Fibroblast of lung (primary cell): ENCODE results near the gene MAP4K5.

Experiments used
- CTCF ChIP-seq, 2 donors: IDR thresholded peaks in 1 of 2; conservative IDR thresholded peaks in 1 of 2; 1 replicate in 1 of 2; 2 replicates in 1 of 2; pipeline ENCODE4 v1.5.1; 2011 to 2012; ENCODE audit warnings: low read length in 2 of 2, control low read depth in 1 of 2, inconsistent platforms in 1 of 2, low read depth in 1 of 2, mild to moderate bottlenecking in 1 of 2
- EZH2 ChIP-seq: IDR thresholded peaks from 2 replicates; pipeline ENCODE4 v1.5.1; 2012; ENCODE audit warnings: low read length, control low read depth, mild to moderate bottlenecking; ENCODE audit errors: missing control alignments

- TF ChIP-seq EZH2 (no peak), CTCF (conservative IDR thresholded peaks at IDR 0.05 in 1 of 2, IDR thresholded peaks at IDR 0.05 in 1 of 2; ENCODE audit: low read depth in 1 of 2, low read length in 2 of 2) (no peak)
Measured at GRCh38 chr14:50489851-50490250, 42.5 kb downstream of the MAP4K5 start.
